GM21381 (cell line): ENCODE data around the gene STPG2.

Experiments
- ATAC-seq: cut with Tn5 transposase; IDR thresholded peaks from one replicate; pipeline ENCODE4 v1.9.1; 2021; ENCODE audit warnings: mild to moderate bottlenecking, moderate library complexity; ENCODE audit not compliant: unreplicated experiment

STPG2 gene

GRCh38 chr4:98143001-98143899 lies at the start of gene STPG2:
STPG2 (minus strand) TSS chr4:98143476.
- ATAC-seq = peak; percentile 98

DNA sequence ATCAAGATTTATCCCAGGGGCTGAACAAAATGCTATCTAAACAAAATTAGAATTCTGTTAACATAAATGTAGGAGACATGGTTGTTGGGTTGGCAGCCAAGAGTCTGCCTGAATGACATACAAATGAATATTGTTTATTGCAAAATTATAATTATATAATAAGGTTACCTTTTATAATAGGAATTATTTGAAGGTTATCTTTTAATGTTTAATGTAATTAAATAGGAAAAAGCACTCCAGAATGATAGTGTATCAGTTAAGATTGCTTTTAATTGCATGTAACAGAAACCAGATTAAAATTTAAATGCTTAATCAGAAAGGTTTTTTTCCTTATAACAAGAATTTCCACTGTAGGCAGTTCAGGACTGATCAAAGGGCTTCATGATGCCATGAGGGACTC lies 42.0 kb upstream of the STPG2 start:
- no peak for ATAC-seq

DNA sequence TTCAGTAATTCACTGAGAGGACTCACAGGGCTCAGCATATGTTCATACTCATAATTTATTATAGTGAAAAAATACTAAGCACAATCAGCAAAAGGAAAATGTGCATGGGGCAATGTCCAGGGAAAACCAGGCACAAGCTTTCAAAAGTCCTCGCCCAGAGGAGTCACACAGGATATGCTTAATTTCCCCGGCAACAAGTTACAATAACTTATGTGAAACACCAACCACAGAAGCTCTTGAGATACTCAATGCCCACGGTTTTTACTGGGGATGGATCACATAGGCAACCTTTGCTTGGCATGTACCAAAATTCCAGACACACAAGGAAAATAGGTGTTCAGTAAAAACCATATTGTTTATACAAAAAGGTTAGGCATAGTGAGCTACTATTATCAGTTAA lies 38.5 kb upstream of the STPG2 start:
- ATAC-seq = no peak

- ATAC-seq = no peak
Measured at GRCh38 chr4:98179951-98180350, 36.7 kb upstream of the STPG2 start.

GRCh38 chr4:98176531-98176930 lies 33.3 kb upstream of the STPG2 start:
- ATAC-seq = no peak

- no peak for ATAC-seq
Measured at GRCh38 chr4:98170035-98170434, 26.8 kb upstream of the STPG2 start.

- no peak for ATAC-seq
Measured at GRCh38 chr4:98166731-98167041, 23.4 kb upstream of the STPG2 start.

DNA sequence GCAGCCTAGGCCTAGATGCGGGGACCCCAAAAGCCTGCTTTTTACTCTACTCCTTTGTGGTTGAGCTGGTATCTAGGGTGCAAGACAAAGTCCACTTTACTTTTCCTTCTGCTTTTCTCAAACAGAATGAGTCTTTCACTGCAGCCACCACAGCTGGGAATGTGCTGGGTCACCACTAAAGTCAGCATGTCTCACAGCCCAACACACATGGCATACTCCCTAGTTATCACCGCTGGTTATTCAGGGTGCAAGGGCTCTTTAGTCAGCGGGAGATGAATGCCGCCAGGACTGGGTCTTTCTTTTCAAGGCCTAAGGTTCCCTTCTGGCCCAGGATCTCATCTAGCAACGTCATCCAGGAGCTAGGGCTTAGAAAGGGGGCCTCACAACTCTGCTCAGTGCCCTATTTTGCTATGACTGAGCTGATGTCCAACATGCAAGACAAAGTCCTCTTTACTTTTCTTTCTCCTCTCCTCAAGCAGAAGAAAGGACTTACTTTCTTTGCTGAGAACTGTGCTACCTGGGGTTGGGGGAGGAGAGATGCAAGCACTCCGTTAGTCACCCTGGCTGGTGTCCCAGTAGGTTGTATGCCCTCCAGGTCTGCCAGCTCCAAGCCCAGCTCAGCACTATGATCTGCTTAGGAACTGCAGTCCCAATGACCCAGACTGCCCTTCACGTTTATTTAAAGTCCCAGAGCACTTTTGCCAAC lies 22.9 kb upstream of the STPG2 start:
- ATAC-seq = no peak

GRCh38 chr4:98162696-98163095 lies 19.4 kb upstream of the STPG2 start:
- no peak for ATAC-seq

- ATAC-seq = no peak
Measured at GRCh38 chr4:98151145-98151924, 8.1 kb upstream of the STPG2 start.

DNA sequence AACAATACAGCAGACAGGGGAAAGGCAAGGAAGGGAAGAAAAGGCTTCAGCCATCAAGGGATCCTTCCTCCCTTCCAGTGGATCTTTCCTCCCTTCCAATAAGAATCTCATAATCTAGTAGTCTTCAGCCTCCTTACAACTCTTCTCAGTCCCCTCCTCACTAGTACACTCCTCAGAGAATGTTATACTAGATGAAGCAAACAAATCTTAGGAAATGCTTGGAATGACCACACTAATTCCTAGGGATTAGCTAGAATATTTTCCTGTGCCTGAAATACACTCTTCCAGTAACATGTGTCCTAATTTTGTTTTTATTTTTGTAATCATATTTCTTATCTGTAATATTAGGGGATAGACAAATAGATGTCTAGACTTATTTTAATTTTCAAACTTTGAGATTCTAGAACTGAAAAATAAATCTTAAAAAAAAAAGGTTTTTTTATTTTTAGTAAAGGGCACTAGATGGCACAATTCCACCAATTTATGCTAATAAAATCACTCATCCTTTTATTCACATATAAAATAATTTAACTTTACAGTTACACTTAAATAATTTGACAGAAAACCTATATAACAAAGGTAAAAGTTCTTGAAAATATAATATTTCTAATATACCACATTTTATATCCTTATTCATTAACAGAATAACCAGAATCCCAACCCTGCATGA lies 7.0 kb upstream of the STPG2 start:
- ATAC-seq = no peak

GRCh38 chr4:98148856-98149255 lies 5.6 kb upstream of the STPG2 start:
- no peak for ATAC-seq

- no peak for ATAC-seq
Measured at GRCh38 chr4:98126141-98126540, 17.1 kb downstream of the STPG2 start.

DNA sequence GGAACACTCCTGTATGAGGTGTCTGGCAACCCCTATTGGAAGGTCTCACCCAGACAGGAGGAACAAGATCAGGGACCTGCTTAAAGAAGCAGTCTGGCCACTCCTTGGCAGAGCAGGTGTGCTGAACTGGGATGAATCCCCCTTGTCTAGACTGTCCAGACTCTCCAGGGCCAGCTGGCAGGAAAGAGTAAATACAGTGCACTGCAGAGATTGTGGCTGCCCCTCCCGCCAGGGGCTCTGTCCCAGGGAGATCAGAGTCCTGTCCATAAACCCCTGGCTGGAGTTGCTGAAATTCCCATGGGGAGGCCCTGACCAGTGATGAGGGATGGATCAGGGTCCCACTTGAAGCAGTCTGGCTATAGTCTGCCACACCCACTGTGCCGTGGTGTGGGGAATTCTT lies 17.7 kb downstream of the STPG2 start:
- ATAC-seq = no peak

DNA sequence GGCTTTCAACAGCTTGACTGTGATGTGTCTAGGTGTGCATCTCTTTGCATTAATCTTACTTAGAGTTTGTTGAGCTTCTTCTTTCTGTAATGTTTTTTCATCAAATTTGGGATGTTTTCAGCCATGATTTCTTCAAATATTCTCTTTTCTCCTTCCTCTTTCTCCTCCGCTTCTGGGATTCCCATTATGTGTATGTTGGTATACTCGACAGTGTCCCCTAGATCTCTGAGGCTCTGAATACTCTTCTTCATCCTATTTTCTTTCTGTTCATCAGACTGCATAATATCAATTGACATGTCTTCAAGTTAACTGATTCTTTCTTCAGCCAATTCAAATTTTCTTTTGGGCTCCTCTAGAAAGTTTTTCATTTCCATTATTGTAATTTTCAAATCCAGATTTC lies 25.9 kb downstream of the STPG2 start:
- no peak for ATAC-seq

DNA sequence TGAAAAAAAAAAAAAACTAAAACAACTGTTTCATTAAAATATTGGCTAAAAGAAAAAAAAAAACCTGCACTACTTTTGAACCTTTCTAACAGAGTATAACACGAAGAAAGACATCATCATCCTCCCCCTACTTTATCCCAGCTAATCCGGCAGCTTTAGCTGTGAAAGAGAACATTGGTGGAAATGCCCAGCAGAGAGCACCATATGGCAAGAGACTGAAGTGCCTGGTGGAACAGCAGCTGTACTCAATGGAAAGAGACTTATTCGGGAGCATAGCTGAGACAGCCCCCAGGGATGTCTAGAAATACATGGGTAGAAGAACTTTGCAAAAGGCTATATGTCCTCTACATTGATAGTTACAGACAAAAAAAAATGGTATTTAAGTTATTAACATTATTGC lies 30.3 kb downstream of the STPG2 start:
- no peak for ATAC-seq

DNA sequence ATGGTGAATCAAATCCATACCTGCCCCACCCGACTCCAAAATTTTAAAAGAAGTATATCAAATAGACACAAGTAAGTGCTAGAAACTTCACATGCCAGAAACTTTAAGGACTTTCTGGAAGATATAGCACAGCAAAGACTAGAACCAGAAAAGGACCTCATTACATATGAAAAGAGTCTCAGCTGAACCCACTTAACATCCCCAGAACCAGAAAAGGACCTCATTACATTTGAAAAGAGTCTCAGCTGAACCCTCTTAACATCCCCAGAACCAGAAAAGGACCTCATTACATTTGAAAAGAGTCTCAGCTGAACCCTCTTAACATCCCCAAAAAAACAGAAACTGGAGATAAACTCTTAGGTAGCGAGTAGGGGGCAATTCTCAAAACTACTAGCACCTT lies 32.3 kb downstream of the STPG2 start:
- ATAC-seq = no peak

DNA sequence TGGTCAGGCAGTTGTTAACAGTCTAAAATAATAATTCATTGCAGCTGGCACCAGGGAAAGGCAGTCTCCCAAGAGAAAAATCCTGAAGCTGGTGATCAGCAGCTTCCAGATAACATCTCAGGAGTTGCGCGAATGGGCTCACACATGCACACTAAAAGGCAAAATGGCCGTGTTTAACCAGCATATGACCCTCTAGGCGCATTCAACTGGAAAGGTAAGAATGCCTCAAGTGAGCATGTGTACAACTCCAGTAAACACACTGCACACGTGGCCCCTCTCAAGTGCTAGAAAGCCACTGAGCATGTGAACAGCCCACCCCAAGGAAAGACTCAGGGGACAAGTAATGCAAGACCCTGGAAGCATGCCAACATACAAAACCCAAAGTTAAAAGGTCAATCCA lies 33.1 kb downstream of the STPG2 start:
- no peak for ATAC-seq

GRCh38 chr4:98102660-98103059 lies 40.6 kb downstream of the STPG2 start:
- ATAC-seq = no peak

- ATAC-seq = no peak
Measured at GRCh38 chr4:98101988-98102387, 41.3 kb downstream of the STPG2 start.

DNA sequence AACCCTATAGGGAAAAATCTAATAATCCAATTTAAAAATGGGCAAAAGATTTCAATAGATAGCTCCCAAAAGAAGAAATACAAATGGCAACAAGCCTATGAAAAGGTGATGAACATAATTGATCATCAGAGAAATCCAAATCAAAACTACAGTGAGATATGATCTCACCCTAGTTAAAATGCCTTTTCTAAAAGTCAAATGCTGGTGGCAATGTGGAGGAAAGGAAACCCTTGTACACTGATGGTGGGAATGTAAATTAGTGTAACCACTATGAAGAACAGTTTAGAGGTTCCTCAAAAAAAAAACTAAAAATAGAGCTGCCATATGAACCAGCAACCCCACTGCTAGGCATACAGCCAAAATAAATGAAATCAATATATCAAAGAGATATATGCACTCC lies 44.5 kb downstream of the STPG2 start:
- no peak for ATAC-seq
